Measurements from ENCODE around the gene MUC2. TPM values are rescaled to one million over a fixed set of nuclear protein-coding genes. Genes with fewer than 3 reads are reported as not detected.

MUC2 gene
- total and polyA plus RNA-seq, 2 of the 4 experiments (the other 2 are of a cell fraction) = not detected

DNA sequence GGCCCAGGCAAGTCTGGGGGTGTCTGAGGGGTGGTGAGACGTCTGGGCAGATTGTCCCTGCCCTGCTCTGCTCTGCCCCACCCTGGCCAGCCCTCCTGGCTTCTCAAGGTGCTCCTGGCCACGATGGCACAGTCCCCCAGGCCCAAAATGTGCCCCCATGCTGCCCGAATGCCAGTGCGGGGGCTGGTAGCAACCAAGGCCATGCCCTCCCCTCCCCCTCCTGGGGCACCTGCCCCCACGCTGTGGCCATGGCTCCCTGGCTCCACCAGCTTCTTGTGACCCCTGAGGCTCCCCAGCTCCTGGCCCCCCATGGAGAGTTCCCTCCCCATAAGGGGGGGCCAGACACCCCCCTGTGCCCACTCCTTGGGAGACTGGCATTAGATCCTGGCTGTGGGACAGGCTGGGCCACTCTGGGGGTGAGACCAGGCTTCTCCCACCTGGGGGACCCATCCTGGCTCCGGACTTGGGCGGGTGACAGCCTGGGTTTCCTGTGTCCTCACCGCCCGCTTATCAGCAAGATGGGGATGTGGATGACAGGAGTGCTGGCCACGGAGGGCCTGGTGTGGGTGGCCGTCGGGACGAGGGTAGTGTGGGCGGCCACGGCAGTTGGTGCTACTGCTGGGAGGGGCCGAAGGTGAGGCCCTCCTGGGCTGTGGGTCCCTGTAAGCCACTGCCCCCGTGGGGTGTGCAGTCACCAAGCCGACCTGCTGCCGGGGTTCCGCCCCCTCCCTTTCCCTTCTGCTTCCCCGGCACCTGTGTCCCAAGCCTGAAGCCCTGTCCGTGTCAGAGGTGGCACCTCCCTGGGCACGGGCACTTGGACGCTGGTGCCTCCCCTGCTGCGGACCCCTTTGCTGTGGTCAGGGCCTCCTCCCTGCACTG lies 22.3 kb upstream of the MUC2 start:
- H3K9me1 ChIP-seq (ENCODE audit: insufficient read depth, low read length) = no peaks in the 10 kb centered on the region
- peaks cover 5% of the 10 kb centered on the region; the same call in 1 of the 2 replicates for H3K4me1 ChIP-seq (ENCODE audit: control insufficient read depth, insufficient read depth, low read length)
- no TSS peak for BruUV-seq (replicated peaks)
- no peak overlapping the region for H3K4ac ChIP-seq (ENCODE audit: low read depth, low read length)
- dilution Hi-C loops (cut with HindIII; ENCODE audit: low sequenced_read_pairs, unreplicated experiment) (no loop called here), intact Hi-C loops (cut with micrococcal nuclease) (loop anchor here (10.0 kb wide), 1 partner anchor 208 kb away; the partner anchor contains the start of genes POLR2L and TSPAN4), in situ Hi-C loops (cut with MboI; ENCODE audit: low sequenced_read_pairs) (no loop called here)
- DNase-seq = no peak
- no peak overlapping the region for H3K23ac ChIP-seq (ENCODE audit: low read depth, low read length)
- peaks cover 22% of the 10 kb centered on the region for H3K27me3 ChIP-seq (ENCODE audit: control insufficient read depth, insufficient read depth, low read length)
- no peak overlapping the region for H2BK120ac ChIP-seq (ENCODE audit: low read depth, low read length)
- no peak overlapping the region for H3K4me2 ChIP-seq (ENCODE audit: low read depth, low read length)
- H3K9ac ChIP-seq (ENCODE audit: low read depth, low read length) = no peak overlapping the region
- H4K20me1 ChIP-seq (ENCODE audit: insufficient read depth, low read length) = no peaks in the 10 kb centered on the region
- H3K56ac ChIP-seq (ENCODE audit: extremely low read depth, insufficient read depth, low read length) = no peak overlapping the region
- no peak for ATAC-seq (ENCODE audit: low read depth)
- no peak overlapping the region for H4K8ac ChIP-seq (ENCODE audit: low read depth in 2 of 2, low read length in 2 of 2)
- no peak overlapping the region for H2BK15ac ChIP-seq (ENCODE audit: low read depth, low read length)
- H3K27ac ChIP-seq (ENCODE audit: insufficient read depth, low read length) = no peak overlapping the region
- H3K79me1 ChIP-seq (ENCODE audit: low read depth in 1 of 2, low read length in 2 of 2) = no peaks in the 10 kb centered on the region
- no peaks in the 10 kb centered on the region for H3K36me3 ChIP-seq (ENCODE audit: control insufficient read depth, insufficient read depth, low read length)
- no peak overlapping the region for H2BK20ac ChIP-seq (ENCODE audit: low read depth, low read length)
- H2AFZ ChIP-seq (replicated peaks; ENCODE audit: low read length, poor library complexity) = no peak overlapping the region
- H2AK9ac ChIP-seq (replicated peaks; ENCODE audit: low read depth, low read length, poor library complexity) = no peak overlapping the region
- H4K5ac ChIP-seq (ENCODE audit: low read depth, low read length) = no peak overlapping the region
- no peak overlapping the region for H2BK5ac ChIP-seq (ENCODE audit: low read depth, low read length, poor library complexity, severe bottlenecking)
- H2AK5ac ChIP-seq (ENCODE audit: low read depth, low read length) = no peak overlapping the region
- no peak overlapping the region for H3K4me3 ChIP-seq (ENCODE audit: insufficient read depth, low read depth, low read length)
- POLR2A ChIA-PET (ENCODE audit: unreplicated experiment) = no interaction called here
- no peak overlapping the region for H3K14ac ChIP-seq (replicated peaks; ENCODE audit: low read depth, low read length)
- no peak overlapping the region for H3K18ac ChIP-seq (ENCODE audit: low read depth, low read length)
- 66% methylated on average over 14 of the region's 25 CpGs; no CpG with 5 or more reads in 1 of the 2 experiments for WGBS, 2 experiments (ENCODE audit: extremely low coverage in 2 of 2, insufficient read length in 1 of 2)
- H4K91ac ChIP-seq (ENCODE audit: insufficient read depth, low read depth, low read length) = no peak overlapping the region
- H3K9me3 ChIP-seq (ENCODE audit: control insufficient read depth, insufficient read depth, low read length) = no peaks in the 10 kb centered on the region
- CTCF ChIA-PET = interaction anchor here (0.6 kb wide), 1 partner anchor 148 kb away, joined by 3 read pairs; no protein-coding TSS in a partner anchor
- TF ChIP-seq RAD21 (IDR thresholded peaks at IDR 0.05; ENCODE audit: low read length) = no peak
- TF ChIP-seq SMC3 (IDR thresholded peaks at IDR 0.05; ENCODE audit: low read depth, low read length) = no peak
- no peak for TF ChIP-seq RFX5 (IDR thresholded peaks at IDR 0.05; ENCODE audit: low read depth, low read length)
- TF ChIP-seq MAZ (IDR thresholded peaks at IDR 0.05; ENCODE audit: borderline replicate concordance, low read depth, low read length) = no peak
- TF ChIP-seq CEBPB (IDR thresholded peaks at IDR 0.05; ENCODE audit: low read depth, low read length) = no peak
- no peak for TF ChIP-seq POLR2A (IDR thresholded peaks at IDR 0.05; ENCODE audit: low read depth, low read length)
- TF ChIP-seq FOS (IDR thresholded peaks at IDR 0.05; ENCODE audit: low read depth, low read length) = no peak
- no peak for TF ChIP-seq CHD1 (IDR thresholded peaks at IDR 0.05; ENCODE audit: low read depth, low read length)
- TF ChIP-seq, protein P1, sequence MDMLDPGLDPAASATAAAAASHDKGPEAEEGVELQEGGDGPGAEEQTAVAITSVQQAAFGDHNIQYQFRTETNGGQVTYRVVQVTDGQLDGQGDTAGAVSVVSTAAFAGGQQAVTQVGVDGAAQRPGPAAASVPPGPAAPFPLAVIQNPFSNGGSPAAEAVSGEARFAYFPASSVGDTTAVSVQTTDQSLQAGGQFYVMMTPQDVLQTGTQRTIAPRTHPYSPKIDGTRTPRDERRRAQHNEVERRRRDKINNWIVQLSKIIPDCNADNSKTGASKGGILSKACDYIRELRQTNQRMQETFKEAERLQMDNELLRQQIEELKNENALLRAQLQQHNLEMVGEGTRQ (IDR thresholded peaks at IDR 0.05; ENCODE audit: low read depth, low read length) = no peak
- TF ChIP-seq, protein P2, sequence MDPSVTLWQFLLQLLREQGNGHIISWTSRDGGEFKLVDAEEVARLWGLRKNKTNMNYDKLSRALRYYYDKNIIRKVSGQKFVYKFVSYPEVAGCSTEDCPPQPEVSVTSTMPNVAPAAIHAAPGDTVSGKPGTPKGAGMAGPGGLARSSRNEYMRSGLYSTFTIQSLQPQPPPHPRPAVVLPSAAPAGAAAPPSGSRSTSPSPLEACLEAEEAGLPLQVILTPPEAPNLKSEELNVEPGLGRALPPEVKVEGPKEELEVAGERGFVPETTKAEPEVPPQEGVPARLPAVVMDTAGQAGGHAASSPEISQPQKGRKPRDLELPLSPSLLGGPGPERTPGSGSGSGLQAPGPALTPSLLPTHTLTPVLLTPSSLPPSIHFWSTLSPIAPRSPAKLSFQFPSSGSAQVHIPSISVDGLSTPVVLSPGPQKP (IDR thresholded peaks at IDR 0.05; ENCODE audit: borderline replicate concordance, low read depth, low read length) = no peak
- TF ChIP-seq, protein P3, sequence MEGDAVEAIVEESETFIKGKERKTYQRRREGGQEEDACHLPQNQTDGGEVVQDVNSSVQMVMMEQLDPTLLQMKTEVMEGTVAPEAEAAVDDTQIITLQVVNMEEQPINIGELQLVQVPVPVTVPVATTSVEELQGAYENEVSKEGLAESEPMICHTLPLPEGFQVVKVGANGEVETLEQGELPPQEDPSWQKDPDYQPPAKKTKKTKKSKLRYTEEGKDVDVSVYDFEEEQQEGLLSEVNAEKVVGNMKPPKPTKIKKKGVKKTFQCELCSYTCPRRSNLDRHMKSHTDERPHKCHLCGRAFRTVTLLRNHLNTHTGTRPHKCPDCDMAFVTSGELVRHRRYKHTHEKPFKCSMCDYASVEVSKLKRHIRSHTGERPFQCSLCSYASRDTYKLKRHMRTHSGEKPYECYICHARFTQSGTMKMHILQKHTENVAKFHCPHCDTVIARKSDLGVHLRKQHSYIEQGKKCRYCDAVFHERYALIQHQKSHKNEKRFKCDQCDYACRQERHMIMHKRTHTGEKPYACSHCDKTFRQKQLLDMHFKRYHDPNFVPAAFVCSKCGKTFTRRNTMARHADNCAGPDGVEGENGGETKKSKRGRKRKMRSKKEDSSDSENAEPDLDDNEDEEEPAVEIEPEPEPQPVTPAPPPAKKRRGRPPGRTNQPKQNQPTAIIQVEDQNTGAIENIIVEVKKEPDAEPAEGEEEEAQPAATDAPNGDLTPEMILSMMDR (conservative IDR thresholded peaks at IDR 0.05; ENCODE audit: low read depth, low read length) = no peak
- TF ChIP-seq BHLHE40 (IDR thresholded peaks at IDR 0.05; ENCODE audit: low read depth, low read length) = no peak
- no peak for TF ChIP-seq MAFK (IDR thresholded peaks at IDR 0.05; ENCODE audit: low read depth, low read length)
- TF ChIP-seq RCOR1 (IDR thresholded peaks at IDR 0.05; ENCODE audit: insufficient replicate concordance, low read length) = no peak
- TF ChIP-seq NFE2L2 (IDR thresholded peaks at IDR 0.05; ENCODE audit: low read depth, low read length) = no peak

All from IMR-90 (cell line).